ENCODE data around the gene GP1BB. TPM values are rescaled to one million over a fixed set of nuclear protein-coding genes. Genes with fewer than 3 reads are reported as not detected.
"Not testable (repeated sequence)": the region's sequence is repeated elsewhere in the genome, so short reads cannot be mapped to it uniquely, and the experiment has no call there.

Gene GP1BB
- polyA plus RNA-seq, 3 donors, result 0.13 to 1.5 (median 0.26) TPM

DNA sequence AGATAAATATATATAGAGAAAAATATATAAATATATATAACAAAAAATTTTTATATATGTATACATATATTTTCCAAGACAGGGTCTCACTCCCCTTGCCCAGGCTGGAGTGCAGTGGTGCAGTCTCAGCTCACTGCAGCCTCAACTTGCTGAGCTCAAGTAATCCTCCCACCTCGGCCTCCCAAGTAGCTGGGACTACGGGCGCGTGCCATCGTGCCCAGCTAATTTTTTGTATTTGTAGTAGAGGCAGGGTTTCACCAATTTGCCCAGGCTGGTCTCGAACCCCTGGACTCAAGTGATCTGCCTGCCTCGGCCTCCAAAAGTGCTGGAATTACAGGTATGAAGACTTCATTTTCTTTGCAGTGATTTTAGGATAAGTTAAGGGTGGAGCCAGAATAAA is 47.9 kb upstream of the GP1BB start:
- no peak for DNase-seq

GRCh38 chr22:19676437-19676836 is 46.9 kb upstream of the GP1BB start:
- H4K20me1 ChIP-seq (ENCODE audit: insufficient read depth, low read length); H3K9ac ChIP-seq (ENCODE audit: insufficient read depth, low read length, poor library complexity, severe bottlenecking); H2AFZ ChIP-seq (ENCODE audit: insufficient read depth, low read depth, low read length, poor library complexity, severe bottlenecking); H3K4me1 Mint-ChIP-seq; H3K27ac ChIP-seq (ENCODE audit: low read depth in 1 of 2, low read length in 2 of 2); H3K4me3 Mint-ChIP-seq; H3K27me3 ChIP-seq (ENCODE audit: control insufficient read depth in 2 of 2, insufficient read depth in 2 of 2, low read length in 2 of 2); H3K79me2 ChIP-seq (ENCODE audit: insufficient read depth, low read length); H3K36me3 Mint-ChIP-seq; H3K4me2 ChIP-seq (replicated peaks; ENCODE audit: extremely low read depth, low read length, poor library complexity, severe bottlenecking); H3K27ac Mint-ChIP-seq; DNase-seq; H3K36me3 ChIP-seq (replicated peaks in 1 of 2; ENCODE audit: control insufficient read depth in 1 of 2, insufficient read depth in 2 of 2, low read length in 2 of 2); H3K4me3 ChIP-seq (replicated peaks in 1 of 3; ENCODE audit: low read depth in 2 of 3, low read length in 3 of 3); H3K9me3 ChIP-seq (replicated peaks in 1 of 2; ENCODE audit: control insufficient read depth in 1 of 2, insufficient read depth in 1 of 2, low read length in 2 of 2); H3K4me1 ChIP-seq (ENCODE audit: control insufficient read depth in 1 of 2, insufficient read depth in 2 of 2, low read length in 2 of 2); intact Hi-C loops (cut with micrococcal nuclease): not testable (repeated sequence)
- peaks cover under 1 to 14% (median 7%) of the 10 kb centered on the region in 7 donors for H3K9me3 Mint-ChIP-seq
- no CpG with 5 or more reads among the region's 1 CpG for WGBS (ENCODE audit: insufficient coverage)
- peaks cover 1 to 15% (median 15%) of the 10 kb centered on the region in 3 donors for H3K27me3 Mint-ChIP-seq (ENCODE audit: low read depth in 3 of 3)

More for the DNA sequence above, 47.9 kb upstream of the GP1BB start:
- H3K27me3 ChIP-seq (ENCODE audit: control insufficient read depth in 2 of 2, insufficient read depth in 2 of 2, low read length in 2 of 2), result no peaks in the 10 kb centered on the region
- H3K9ac ChIP-seq (ENCODE audit: insufficient read depth, low read length, poor library complexity, severe bottlenecking), result no peak overlapping the region
- H3K27ac ChIP-seq (ENCODE audit: low read depth in 1 of 2, low read length in 2 of 2), result no peak overlapping the region
- H3K27me3 Mint-ChIP-seq (ENCODE audit: low read depth in 3 of 3), result peaks cover 1 to 15% (median 12%) of the 10 kb centered on the region in 3 donors
- H3K9me3 Mint-ChIP-seq, result peaks cover 0 to 16% (median 7%) of the 10 kb centered on the region in 7 donors
- no peaks in the 10 kb centered on the region for H3K36me3 ChIP-seq (replicated peaks in 1 of 2; ENCODE audit: control insufficient read depth in 1 of 2, insufficient read depth in 2 of 2, low read length in 2 of 2)
- H2AFZ ChIP-seq (ENCODE audit: insufficient read depth, low read depth, low read length, poor library complexity, severe bottlenecking), result no peak overlapping the region
- no peaks in the 10 kb centered on the region for H3K36me3 Mint-ChIP-seq
- no peaks in the 10 kb centered on the region for H3K4me1 Mint-ChIP-seq
- no peak overlapping the region for H3K4me3 ChIP-seq (replicated peaks in 1 of 3; ENCODE audit: low read depth in 2 of 3, low read length in 3 of 3)
- H4K20me1 ChIP-seq (ENCODE audit: insufficient read depth, low read length), result no peaks in the 10 kb centered on the region
- no peaks in the 10 kb centered on the region for H3K4me1 ChIP-seq (ENCODE audit: control insufficient read depth in 1 of 2, insufficient read depth in 2 of 2, low read length in 2 of 2)
- no peaks in the 10 kb centered on the region for H3K79me2 ChIP-seq (ENCODE audit: insufficient read depth, low read length)
- no peak overlapping the region for H3K27ac Mint-ChIP-seq
- no peak for TF ChIP-seq CTCF (IDR thresholded peaks at IDR 0.05)
- H3K4me2 ChIP-seq (replicated peaks; ENCODE audit: extremely low read depth, low read length, poor library complexity, severe bottlenecking), result no peak overlapping the region
- 100% methylated on average over 2 of the region's 7 CpGs for WGBS (ENCODE audit: insufficient coverage)
- H3K4me3 Mint-ChIP-seq, result no peak overlapping the region
- intact Hi-C loops (cut with micrococcal nuclease), result no loop called here
- H3K9me3 ChIP-seq (replicated peaks in 1 of 2; ENCODE audit: control insufficient read depth in 1 of 2, insufficient read depth in 1 of 2, low read length in 2 of 2), result no peaks in the 10 kb centered on the region
